HPDE6-E6E7 (cell line): ENCODE data around the gene CALU.

Experiments
- DNase-seq: peaks from one replicate; pipeline ENCODE4 v3.0.0; 2011; ENCODE audit warnings: missing footprints; ENCODE audit errors: extremely low spot score

Gene CALU

GRCh38 chr7:128785738-128786137 is 46.6 kb downstream of the CALU start:
- no peak for DNase-seq

- DNase-seq = no peak
These were observed 49.6 kb downstream of the CALU start for GRCh38 chr7:128788446-128789412.

- no peak for DNase-seq
These were observed 51.3 kb downstream of the CALU start for GRCh38 chr7:128790315-128791041.

- peak; percentile 60 for DNase-seq
These were observed 52.2 kb downstream of the CALU start, which contains the start of gene CCDC136 for GRCh38 chr7:128791121-128791971. Gene CCDC136, plus strand, starts transcription at chr7:128791968. Its CDS starts 444 bp downstream, at chr7:128792412.

- no peak for DNase-seq
These were observed 52.8 kb downstream of the CALU start for GRCh38 chr7:128791972-128792327.

GRCh38 chr7:128792471-128793180 is 53.5 kb downstream of the CALU start:
- DNase-seq = no peak

GRCh38 chr7:128793181-128793547 is 54.0 kb downstream of the CALU start:
- no peak for DNase-seq

GRCh38 chr7:128794020-128794419 is 54.9 kb downstream of the CALU start:
- DNase-seq = no peak

GRCh38 chr7:128794436-128794835 is 55.3 kb downstream of the CALU start:
- no peak for DNase-seq

GRCh38 chr7:128795129-128795528 is 56.0 kb downstream of the CALU start:
- no peak for DNase-seq

GRCh38 chr7:128796327-128796726 is 57.2 kb downstream of the CALU start:
- DNase-seq = no peak

GRCh38 chr7:128799451-128799850 is 60.3 kb downstream of the CALU start:
- DNase-seq = no peak

GRCh38 chr7:128800567-128800966 is 61.4 kb downstream of the CALU start:
- DNase-seq = no peak

- no peak for DNase-seq
These were observed 61.8 kb downstream of the CALU start for GRCh38 chr7:128801003-128801402.

- DNase-seq = no peak
These were observed 62.7 kb downstream of the CALU start for GRCh38 chr7:128801667-128802418.

GRCh38 chr7:128804484-128804883 is 65.3 kb downstream of the CALU start:
- no peak for DNase-seq

- DNase-seq = no peak
These were observed 66.1 kb downstream of the CALU start for GRCh38 chr7:128805225-128805624.

GRCh38 chr7:128807191-128807590 is 68.0 kb downstream of the CALU start:
- no peak for DNase-seq

- DNase-seq = no peak
These were observed 70.2 kb downstream of the CALU start for GRCh38 chr7:128809363-128809762.

GRCh38 chr7:128810473-128810872 is 71.3 kb downstream of the CALU start:
- DNase-seq = no peak

- DNase-seq = no peak
These were observed 71.8 kb downstream of the CALU start for GRCh38 chr7:128810997-128811396.
